Naive thymus-derived CD8-positive, alpha-beta T cell (primary cell): ENCODE data around the gene SYT17. TPM values are rescaled to one million over a fixed set of nuclear protein-coding genes. Genes with fewer than 3 reads are reported as not detected.

Source experiments
- ATAC-seq, 2 donors: fragments of 150-1000 bp; cut with Tn5 transposase in 1 of 2; sonication (Bioruptor Pico), chemical (Tn5 transposase) in 1 of 2; 1 replicate in 1 of 2; 2 replicates in 1 of 2; pipeline ENCODE4 v1.10.0; 2021; ENCODE audit warnings: mild to moderate bottlenecking in 2 of 2, moderate library complexity in 2 of 2
- POLR2A ChIA-PET: fragments of 350-600 bp; sonication (Branson Sonifier 250); formaldehyde crosslinking; loops from one replicate; lab custom pipeline; 2021; ENCODE audit warnings: antibody characterized with exemption; lab: Charles Lee
- DNase-seq, 10 donors: peaks; one replicate each; pipeline versions ENCODE4 v3.0.0 to v3.0.0-alpha.2; 2020 to 2022
- H3K27ac Mint-ChIP-seq, 10 donors: one replicate each; pipeline ENCODE4 v1.8.0; 2020 to 2022; ENCODE audit warnings: mild to moderate bottlenecking in 10 of 10, mixed read lengths in 10 of 10, moderate library complexity in 4 of 10, inconsistent platforms in 1 of 10
- H3K27me3 Mint-ChIP-seq, 5 donors: one replicate each; pipeline ENCODE4 v1.8.0; 2021 to 2022; ENCODE audit warnings: mixed read lengths in 5 of 5
- H3K36me3 Mint-ChIP-seq, 3 donors: one replicate each; pipeline ENCODE4 v1.8.0; 2020 to 2022; ENCODE audit warnings: mixed read lengths in 3 of 3, mild to moderate bottlenecking in 2 of 3, inconsistent platforms in 1 of 3
- H3K4me1 Mint-ChIP-seq, 4 donors: one replicate each; pipeline ENCODE4 v1.8.0; 2021 to 2022; ENCODE audit warnings: mixed read lengths in 4 of 4
- H3K4me3 Mint-ChIP-seq, 10 donors: one replicate each; pipeline ENCODE4 v1.8.0; 2020 to 2022; ENCODE audit warnings: mild to moderate bottlenecking in 10 of 10, mixed read lengths in 10 of 10, moderate library complexity in 6 of 10, inconsistent platforms in 1 of 10
- H3K9me3 Mint-ChIP-seq, 9 donors: one replicate each; pipeline ENCODE4 v1.8.0; 2020 to 2022; ENCODE audit warnings: mixed read lengths in 9 of 9, mild to moderate bottlenecking in 3 of 9, inconsistent platforms in 1 of 9, moderate library complexity in 1 of 9
- polyA plus RNA-seq, 3 donors: library from polyadenylated mRNA; unstranded; fragments of 300-500 nt; fragmentation: Illumina TruSeq; gene quantifications; one replicate each; pipeline ENCODE4 v1.2.3, GENCODE V29; 2021
- total RNA-seq, 8 experiments: library from RNA in 2 of 8; stranded (reverse) in 2 of 8; gene quantifications; one replicate each; pipeline ENCODE4 v1.2.3 and lab custom pipeline; 2021 to 2026

SYT17 gene
- total and polyA plus RNA-seq, 5 experiments from 2014 or later: 0.52 to 0.62 TPM; not detected in 3

- DNase-seq (no peak), ATAC-seq (no peak)
- Mint-ChIP-seq H3K36me3 (peaks cover 0 to 28% (median 0%) of the 10 kb centered on the region in 3 donors), H3K4me3 (no peak overlapping the region), H3K9me3 (peaks cover 0 to 47% (median 20%) of the 10 kb centered on the region in 9 donors), H3K27me3 (peaks cover 0 to 10% (median 5%) of the 10 kb centered on the region in 5 donors), H3K27ac (no peak overlapping the region), H3K4me1 (no peaks in the 10 kb centered on the region)
- POLR2A ChIA-PET: no interaction called here
Measured at GRCh38 chr16:19235886-19236285, 67.8 kb downstream of the SYT17 start.

GRCh38 chr16:19236561-19237209 lies 68.6 kb downstream of the SYT17 start:
- H3K4me1 Mint-ChIP-seq: no peaks in the 10 kb centered on the region
- POLR2A ChIA-PET: no interaction called here
- no peak overlapping the region for H3K4me3 Mint-ChIP-seq
- ATAC-seq (no peak), DNase-seq (no peak)
- H3K36me3 Mint-ChIP-seq: peaks cover 0 to 26% (median 0%) of the 10 kb centered on the region in 3 donors
- no peak overlapping the region for H3K27ac Mint-ChIP-seq
- H3K27me3 Mint-ChIP-seq: peaks cover 0 to 7% (median 5%) of the 10 kb centered on the region in 5 donors
- peaks cover 0 to 47% (median 20%) of the 10 kb centered on the region in 9 donors for H3K9me3 Mint-ChIP-seq

- ATAC-seq (no peak), DNase-seq (no peak)
- no peak overlapping the region for H3K27ac Mint-ChIP-seq
- POLR2A ChIA-PET: no interaction called here
- no peak overlapping the region for H3K4me3 Mint-ChIP-seq
- H3K4me1 Mint-ChIP-seq: no peaks in the 10 kb centered on the region
- H3K27me3 Mint-ChIP-seq: peaks cover 0 to 12% (median 5%) of the 10 kb centered on the region in 5 donors
- peaks cover 0 to 24% (median 0%) of the 10 kb centered on the region in 3 donors for H3K36me3 Mint-ChIP-seq
- H3K9me3 Mint-ChIP-seq: peaks cover 0 to 46% (median 26%) of the 10 kb centered on the region in 9 donors
Measured at GRCh38 chr16:19238406-19238805, 70.4 kb downstream of the SYT17 start.

- H3K4me3 Mint-ChIP-seq: no peak overlapping the region
- H3K36me3 Mint-ChIP-seq: peaks cover 0 to 24% (median 0%) of the 10 kb centered on the region in 3 donors
- no peaks in the 10 kb centered on the region for H3K4me1 Mint-ChIP-seq
- ATAC-seq (no peak), DNase-seq (no peak)
- H3K27ac Mint-ChIP-seq: peak overlapping the region in 1 of 10 donors; percentile 63
- POLR2A ChIA-PET: no interaction called here
- H3K27me3 Mint-ChIP-seq: peaks cover under 1 to 13% (median 6%) of the 10 kb centered on the region in 5 donors
- peaks cover 0 to 44% (median 26%) of the 10 kb centered on the region in 9 donors for H3K9me3 Mint-ChIP-seq
Measured at GRCh38 chr16:19239511-19240155, 71.6 kb downstream of the SYT17 start.

- Mint-ChIP-seq H3K27ac (no peak overlapping the region), H3K27me3 (peaks cover 2 to 16% (median 7%) of the 10 kb centered on the region in 5 donors), H3K4me1 (no peaks in the 10 kb centered on the region), H3K9me3 (peaks cover 0 to 36% (median 21%) of the 10 kb centered on the region in 9 donors), H3K4me3 (no peak overlapping the region), H3K36me3 (peaks cover 0 to 16% (median 0%) of the 10 kb centered on the region in 3 donors)
- POLR2A ChIA-PET: no interaction called here
- DNase-seq (no peak), ATAC-seq (no peak)
Measured at GRCh38 chr16:19240494-19240893, 72.5 kb downstream of the SYT17 start.

GRCh38 chr16:19241512-19241911 lies 73.5 kb downstream of the SYT17 start:
- Mint-ChIP-seq H3K27me3 (peaks cover 2 to 16% (median 7%) of the 10 kb centered on the region in 5 donors), H3K36me3 (peaks cover 0 to 12% (median 0%) of the 10 kb centered on the region in 3 donors), H3K9me3 (peaks cover 0 to 25% (median 18%) of the 10 kb centered on the region in 9 donors), H3K4me3 (no peak overlapping the region), H3K4me1 (no peaks in the 10 kb centered on the region), H3K27ac (no peak overlapping the region)
- POLR2A ChIA-PET: no interaction called here
- ATAC-seq (no peak), DNase-seq (no peak)

- no peak overlapping the region for H3K27ac Mint-ChIP-seq
- H3K27me3 Mint-ChIP-seq: peaks cover 2 to 16% (median 7%) of the 10 kb centered on the region in 5 donors
- peaks cover 0 to 24% (median 16%) of the 10 kb centered on the region in 9 donors for H3K9me3 Mint-ChIP-seq
Measured at GRCh38 chr16:19242186-19242585, 74.1 kb downstream of the SYT17 start.

GRCh38 chr16:19242987-19243575 lies 75.0 kb downstream of the SYT17 start:
- no peaks in the 10 kb centered on the region for H3K4me1 Mint-ChIP-seq
- no peak for ATAC-seq
- peaks cover 0 to 18% (median 10%) of the 10 kb centered on the region in 9 donors for H3K9me3 Mint-ChIP-seq
- no peak overlapping the region for H3K4me3 Mint-ChIP-seq
- H3K36me3 Mint-ChIP-seq: peaks cover 0 to 6% (median 0%) of the 10 kb centered on the region in 3 donors
- no peak for DNase-seq
- POLR2A ChIA-PET: no interaction called here
- no peak overlapping the region for H3K27ac Mint-ChIP-seq
- peaks cover 2 to 12% (median 5%) of the 10 kb centered on the region in 5 donors for H3K27me3 Mint-ChIP-seq

More at GRCh38 chr16:19242186-19242585, 74.1 kb downstream of the SYT17 start:
- POLR2A ChIA-PET: no interaction called here
- Mint-ChIP-seq H3K4me1 (no peaks in the 10 kb centered on the region), H3K36me3 (peaks cover 0 to 12% (median 0%) of the 10 kb centered on the region in 3 donors), H3K4me3 (no peak overlapping the region)
- ATAC-seq (no peak), DNase-seq (no peak)

- DNase-seq: no peak
- Mint-ChIP-seq H3K4me1 (no peaks in the 10 kb centered on the region), H3K4me3 (no peak overlapping the region), H3K9me3 (peaks cover 0 to 16% (median 10%) of the 10 kb centered on the region in 9 donors), H3K27ac (no peak overlapping the region), H3K36me3 (no peaks in the 10 kb centered on the region), H3K27me3 (peaks cover 2 to 12% (median 5%) of the 10 kb centered on the region in 5 donors)
- POLR2A ChIA-PET: no interaction called here
- ATAC-seq: no peak
Measured at GRCh38 chr16:19245326-19245925, 77.4 kb downstream of the SYT17 start.

- H3K4me3 Mint-ChIP-seq: no peak overlapping the region
- POLR2A ChIA-PET: no interaction called here
- H3K27me3 Mint-ChIP-seq: peaks cover 2 to 39% (median 14%) of the 10 kb centered on the region in 5 donors
- peaks cover 0 to 10% (median 0%) of the 10 kb centered on the region in 9 donors for H3K9me3 Mint-ChIP-seq
- H3K4me1 Mint-ChIP-seq: peaks cover 0 to 2% (median 0%) of the 10 kb centered on the region in 4 donors
- ATAC-seq (no peak), DNase-seq (no peak)
- H3K27ac Mint-ChIP-seq: no peak overlapping the region
- H3K36me3 Mint-ChIP-seq: no peaks in the 10 kb centered on the region
Measured at GRCh38 chr16:19252904-19253303, 84.9 kb downstream of the SYT17 start.

- Mint-ChIP-seq H3K27ac (no peak overlapping the region), H3K27me3 (peaks cover 2 to 50% (median 18%) of the 10 kb centered on the region in 5 donors), H3K9me3 (peaks cover 0 to 2% (median 0%) of the 10 kb centered on the region in 9 donors), H3K36me3 (no peaks in the 10 kb centered on the region), H3K4me3 (no peak overlapping the region), H3K4me1 (peaks cover 0 to 2% (median 0%) of the 10 kb centered on the region in 4 donors)
- no peak for DNase-seq
- POLR2A ChIA-PET: no interaction called here
- no peak for ATAC-seq
Measured at GRCh38 chr16:19254611-19255010, 86.6 kb downstream of the SYT17 start.

GRCh38 chr16:19264123-19264673 lies 96.2 kb downstream of the SYT17 start:
- no peak overlapping the region for H3K4me3 Mint-ChIP-seq
- H3K4me1 Mint-ChIP-seq: no peaks in the 10 kb centered on the region
- no peak for ATAC-seq
- peaks cover 7 to 42% (median 15%) of the 10 kb centered on the region in 9 donors for H3K9me3 Mint-ChIP-seq
- peaks cover 0 to 10% (median 0%) of the 10 kb centered on the region in 3 donors for H3K36me3 Mint-ChIP-seq
- POLR2A ChIA-PET: no interaction called here
- H3K27me3 Mint-ChIP-seq: peaks cover 0 to 6% (median 2%) of the 10 kb centered on the region in 5 donors
- no peak overlapping the region for H3K27ac Mint-ChIP-seq
- DNase-seq: no peak
